K562 (cell line): ENCODE data around the gene TRIM33. TPM values are rescaled to one million over a fixed set of nuclear protein-coding genes. Genes with fewer than 3 reads are reported as not detected.

ENCODE experiments used
- BRCA1 ChIP-seq, 2 experiments: fragments of 450-650 bp in 1 of 2; sonication (generic) in 1 of 2; formaldehyde crosslinking in 1 of 2; IDR thresholded peaks; 2 replicates each; pipeline versions ENCODE4 v1.5.0 to v1.6.1; 2017 to 2020; ENCODE audit warnings: mild to moderate bottlenecking in 1 of 2, missing genetic modification reagents in 1 of 2
- BRD4 ChIP-seq: fragments of 200-600 bp; sonication (generic); IDR thresholded peaks from 2 replicates; pipeline ENCODE4 v1.6.1; 2017; ENCODE audit warnings: inconsistent platforms
- BRD9 ChIP-seq: fragments of 450-650 bp; IDR thresholded peaks from 2 replicates; pipeline ENCODE4 v1.6.1; 2018; ENCODE audit warnings: low read depth; ENCODE audit not compliant: partially characterized antibody
- CBFA2T2 ChIP-seq: fragments of 450-650 bp; conservative IDR thresholded peaks from 2 replicates; pipeline ENCODE4 v1.6.1; 2017; ENCODE audit warnings: mild to moderate bottlenecking
- FUS ChIP-seq: fragments of 200-400 bp; formaldehyde crosslinking; optimal IDR thresholded peaks from 2 replicates; pipeline ENCODE3; 2017; ENCODE audit warnings: low read depth, low read length
- GATA2 ChIP-seq: sonication (generic); formaldehyde crosslinking; IDR thresholded peaks from 2 replicates; pipeline ENCODE4 v1.4.0; 2020; ENCODE audit warnings: mild to moderate bottlenecking, missing genetic modification reagents
- HDAC2 ChIP-seq: fragments of 450-650 bp; IDR thresholded peaks from 2 replicates; pipeline ENCODE4 v1.6.1; 2016; ENCODE audit warnings: mild to moderate bottlenecking
- HEY1 ChIP-seq: fragments of 250-450 bp; sonication (Bioruptor Pico); IDR thresholded peaks from 2 replicates; pipeline ENCODE4 v1.5.0; 2020; ENCODE audit warnings: mild to moderate bottlenecking, moderate library complexity, borderline replicate concordance
- NCOR1 ChIP-seq: fragments of 450-650 bp; IDR thresholded peaks from 2 replicates; pipeline ENCODE4 v1.6.1; 2016; ENCODE audit warnings: mild to moderate bottlenecking, moderate library complexity
- PPARD ChIP-seq: fragments of 250-450 bp; sonication (Bioruptor Pico); IDR thresholded peaks from 2 replicates; pipeline ENCODE4 v1.8.0; 2022; ENCODE audit warnings: inconsistent platforms, mild to moderate bottlenecking, moderate library complexity
- PRDM10 ChIP-seq: fragments of 450-650 bp; IDR thresholded peaks from 2 replicates; pipeline ENCODE4 v1.6.1; 2018; ENCODE audit not compliant: partially characterized antibody
- RCOR1 ChIP-seq, 2 experiments: IDR thresholded peaks; 2 replicates each; pipeline ENCODE4 v1.6.1; 2012; ENCODE audit warnings: low read depth in 2 of 2, low read length in 2 of 2, borderline replicate concordance in 1 of 2, improper control_type of control experiment in 1 of 2
- SIN3A ChIP-seq, 2 experiments: fragments of 150-350 bp in 1 of 2; IDR thresholded peaks; 2 replicates each; pipeline ENCODE4 v1.6.1; 2011 to 2016; ENCODE audit warnings: borderline replicate concordance in 2 of 2, low read depth in 2 of 2, low read length in 2 of 2, mild to moderate bottlenecking in 2 of 2, moderate library complexity in 2 of 2; ENCODE audit not compliant: control insufficient read depth in 1 of 2
- SOX6 ChIP-seq: fragments of 450-650 bp; IDR thresholded peaks from 2 replicates; pipeline ENCODE4 v1.6.1; 2014; ENCODE audit warnings: mild to moderate bottlenecking
- STAT5A ChIP-seq: IDR thresholded peaks from 2 replicates; pipeline ENCODE4 v1.6.1; 2012; ENCODE audit warnings: low read length, inconsistent platforms, borderline replicate concordance
- TAF1 ChIP-seq: IDR thresholded peaks from 2 replicates; pipeline ENCODE4 v1.6.1; 2011; ENCODE audit warnings: mild to moderate bottlenecking, low read length, moderate library complexity; ENCODE audit not compliant: insufficient read depth, control insufficient read depth, severe bottlenecking; ENCODE audit errors: extremely low read depth
- THRAP3 ChIP-seq: fragments of 450-650 bp; IDR thresholded peaks from 2 replicates; pipeline ENCODE4 v1.6.1; 2016; ENCODE audit warnings: mild to moderate bottlenecking, inconsistent platforms, borderline replicate concordance
- TRIM28 ChIP-seq: fragments of 450-650 bp; IDR thresholded peaks from 2 replicates; pipeline ENCODE4 v1.6.1; 2017
- ZNF175 ChIP-seq: fragments of 200-800 bp; sonication (Bioruptor generic); IDR thresholded peaks from 2 replicates; pipeline ENCODE4 v1.6.1; 2016; ENCODE audit warnings: low read depth, mild to moderate bottlenecking, missing genetic modification characterization, missing compliant biosample characterization
- ZNF408 ChIP-seq: fragments of 250-450 bp; sonication (Bioruptor Pico); IDR thresholded peaks from 2 replicates; pipeline ENCODE4 v1.4.0; 2020; ENCODE audit warnings: low read depth, mild to moderate bottlenecking, moderate library complexity
- ZNF764 ChIP-seq: fragments of 250-450 bp; sonication (Bioruptor Pico); IDR thresholded peaks from 2 replicates; pipeline ENCODE4 v1.4.0; 2020; ENCODE audit warnings: low read depth, mild to moderate bottlenecking, moderate library complexity
- ZNF778 ChIP-seq: fragments of 450-650 bp; formaldehyde crosslinking; IDR thresholded peaks from 2 replicates; pipeline ENCODE4 v1.4.0; 2020; ENCODE audit warnings: mild to moderate bottlenecking, moderate library complexity
- polyA plus RNA-seq, 8 experiments: library from polyadenylated mRNA; depleted of rRNA in 4 of 8; stranded (reverse) in 5 of 8; unstranded in 3 of 8; fragments of >200 nt; fragmentation: Nextera tagmentation in 2 of 8; fragmentation: Illumina TruSeq in 1 of 8; extraction: Ambion mirVana in 2 of 8; extraction: Trizol in 1 of 8; gene quantifications; 2 replicates each; pipeline versions ENCODE4 v1.2.1 to v1.2.3, GENCODE V29; 2011 to 2014; ENCODE audit warnings: inconsistent platforms in 1 of 8, missing spikeins in 1 of 8
- total RNA-seq, 7 experiments: library from RNA; depleted of rRNA in 6 of 7; stranded (reverse); fragments of >200 nt in 6 of 7; fragmentation: Illumina TruSeq in 2 of 7; extraction: Trizol in 2 of 7; gene quantifications; 2 replicates each; pipeline versions ENCODE4 v1.2.1 to v1.2.3, GENCODE V29; 2011 to 2021; ENCODE audit warnings: low replicate concordance in 1 of 7
- TF ChIP-seq, protein P1 (sequence below): IDR thresholded peaks from 3 replicates; pipeline ENCODE4 v1.6.1; 2011; ENCODE audit warnings: borderline replicate concordance, mild to moderate bottlenecking, moderate library complexity; ENCODE audit not compliant: insufficient read length; ENCODE audit errors: extremely low read depth

Gene TRIM33
- total and polyA plus RNA-seq, 9 of the 15 experiments (the other 6 are each of a cell fraction or from before 2014, with no cell fraction given): 9.3 to 58.4 (median 40.2) TPM

- TF ChIP-seq SIN3A (IDR thresholded peaks at IDR 0.05; ENCODE audit: borderline replicate concordance in 2 of 2, control insufficient read depth in 1 of 2, low read depth in 2 of 2, low read length in 2 of 2) (no peak), FUS (no peak), HEY1 (no peak), PPARD (CRISPR knock-in tag) (no peak), BRD9 (peak; percentile 69), ZNF778 (CRISPR knock-in tag) (no peak), BRD4 (no peak), THRAP3 (peak; percentile 90; the same call in 1 of the 2 replicates), HDAC2 (peak; percentile 95; the same call in 1 of the 2 replicates), NCOR1 (peak; percentile 96), BRCA1 (IDR thresholded peaks at IDR 0.05) (no peak), BRCA1 (CRISPR knock-in tag; IDR thresholded peaks at IDR 0.05) (no peak), STAT5A (peak; percentile 87), TAF1 (no peak), CBFA2T2 (peak; percentile 97), SOX6 (peak; percentile 98), RCOR1 (IDR thresholded peaks at IDR 0.05; ENCODE audit: borderline replicate concordance in 1 of 2, low read depth in 2 of 2, low read length in 2 of 2) (peak; percentile 7 to 97; a peak in 3 of 4 replicates), GATA2 (CRISPR knock-in tag) (peak; percentile 80), TRIM28 (peak; percentile 25; the same call in 1 of the 2 replicates), ZNF408 (CRISPR knock-in tag) (no peak), ZNF175 (CRISPR knock-in tag) (no peak), ZNF764 (CRISPR knock-in tag) (no peak), PRDM10 (peak; percentile 23)
- TF ChIP-seq, protein P1, sequence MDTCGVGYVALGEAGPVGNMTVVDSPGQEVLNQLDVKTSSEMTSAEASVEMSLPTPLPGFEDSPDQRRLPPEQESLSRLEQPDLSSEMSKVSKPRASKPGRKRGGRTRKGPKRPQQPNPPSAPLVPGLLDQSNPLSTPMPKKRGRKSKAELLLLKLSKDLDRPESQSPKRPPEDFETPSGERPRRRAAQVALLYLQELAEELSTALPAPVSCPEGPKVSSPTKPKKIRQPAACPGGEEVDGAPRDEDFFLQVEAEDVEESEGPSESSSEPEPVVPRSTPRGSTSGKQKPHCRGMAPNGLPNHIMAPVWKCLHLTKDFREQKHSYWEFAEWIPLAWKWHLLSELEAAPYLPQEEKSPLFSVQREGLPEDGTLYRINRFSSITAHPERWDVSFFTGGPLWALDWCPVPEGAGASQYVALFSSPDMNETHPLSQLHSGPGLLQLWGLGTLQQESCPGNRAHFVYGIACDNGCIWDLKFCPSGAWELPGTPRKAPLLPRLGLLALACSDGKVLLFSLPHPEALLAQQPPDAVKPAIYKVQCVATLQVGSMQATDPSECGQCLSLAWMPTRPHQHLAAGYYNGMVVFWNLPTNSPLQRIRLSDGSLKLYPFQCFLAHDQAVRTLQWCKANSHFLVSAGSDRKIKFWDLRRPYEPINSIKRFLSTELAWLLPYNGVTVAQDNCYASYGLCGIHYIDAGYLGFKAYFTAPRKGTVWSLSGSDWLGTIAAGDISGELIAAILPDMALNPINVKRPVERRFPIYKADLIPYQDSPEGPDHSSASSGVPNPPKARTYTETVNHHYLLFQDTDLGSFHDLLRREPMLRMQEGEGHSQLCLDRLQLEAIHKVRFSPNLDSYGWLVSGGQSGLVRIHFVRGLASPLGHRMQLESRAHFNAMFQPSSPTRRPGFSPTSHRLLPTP: no peak
Measured at GRCh38 chr1:114388432-114389003, 122.5 kb downstream of the TRIM33 start (continued).
